ENCODE data around the gene TRABD2B.

TRABD2B gene

DNA sequence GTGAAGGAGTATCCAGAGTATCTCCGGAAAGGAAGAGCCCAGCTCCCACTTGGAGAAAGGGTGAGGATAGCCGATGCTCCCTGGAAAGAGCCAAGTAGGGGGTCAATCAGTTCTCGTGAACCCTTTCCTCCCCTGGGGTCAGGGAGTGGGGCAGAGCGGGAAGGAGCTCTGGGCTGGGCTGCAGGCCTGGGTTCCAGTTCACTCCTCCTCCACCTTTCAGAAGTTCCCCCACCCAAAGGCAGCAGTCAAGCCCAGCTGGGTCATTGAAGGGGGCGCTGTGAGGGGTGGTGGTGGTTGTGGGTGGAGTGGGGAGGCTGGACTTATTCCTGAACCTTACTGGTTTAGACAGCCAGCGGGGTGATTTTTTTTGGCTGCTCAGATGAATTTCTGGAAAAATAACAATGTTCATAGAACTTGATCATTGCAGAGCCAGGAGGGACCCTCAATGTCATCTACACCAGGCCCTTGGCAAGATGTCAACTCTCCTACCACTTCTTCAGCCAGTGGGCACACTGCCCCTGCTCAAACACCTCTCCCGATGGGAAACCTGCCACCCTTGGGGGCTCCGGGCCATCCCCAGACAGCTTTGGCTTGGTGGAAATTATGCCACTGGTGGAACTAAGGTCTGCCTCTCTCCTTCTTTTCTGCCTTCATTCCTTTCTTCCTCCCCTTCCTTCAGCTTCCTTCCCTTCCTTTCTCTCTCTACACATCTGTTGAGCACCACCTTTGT lies 235.8 kb downstream of the TRABD2B start:
- Histone ChIP-seq H3K79me2 (ENCODE audit: insufficient read depth, low read length) (no peaks in the 10 kb centered on the region), H3K27me3 (ENCODE audit: low read length) (no peaks in the 10 kb centered on the region), H3K9ac (ENCODE audit: low read length) (no peak overlapping the region), H3K27ac (ENCODE audit: low read depth, low read length) (no peak overlapping the region), H4K20me1 (ENCODE audit: low read depth, low read length) (no peaks in the 10 kb centered on the region), H3K4me2 (ENCODE audit: low read depth, low read length, poor library complexity, severe bottlenecking) (no peak overlapping the region), H3K9me3 (ENCODE audit: insufficient read depth, low read length) (no peaks in the 10 kb centered on the region), H3K4me3 (ENCODE audit: insufficient read depth, low read length, poor library complexity, severe bottlenecking) (no peak overlapping the region), H3K9me2 (replicated peaks; ENCODE audit: insufficient read depth, low read length) (no peaks in the 10 kb centered on the region), H3K36me3 (ENCODE audit: low read length) (no peaks in the 10 kb centered on the region), H2AFZ (ENCODE audit: low read depth, low read length, severe bottlenecking) (no peak overlapping the region), H3F3A (ENCODE audit: insufficient read depth) (no peaks in the 10 kb centered on the region)
- TF ChIP-seq CTCF (IDR thresholded peaks at IDR 0.05; ENCODE audit: insufficient read depth, low read length, poor library complexity, severe bottlenecking): no peak
- no peak for TF ChIP-seq EZH2phosphoT487 (conservative IDR thresholded peaks at IDR 0.05; ENCODE audit: low read length)

DNA sequence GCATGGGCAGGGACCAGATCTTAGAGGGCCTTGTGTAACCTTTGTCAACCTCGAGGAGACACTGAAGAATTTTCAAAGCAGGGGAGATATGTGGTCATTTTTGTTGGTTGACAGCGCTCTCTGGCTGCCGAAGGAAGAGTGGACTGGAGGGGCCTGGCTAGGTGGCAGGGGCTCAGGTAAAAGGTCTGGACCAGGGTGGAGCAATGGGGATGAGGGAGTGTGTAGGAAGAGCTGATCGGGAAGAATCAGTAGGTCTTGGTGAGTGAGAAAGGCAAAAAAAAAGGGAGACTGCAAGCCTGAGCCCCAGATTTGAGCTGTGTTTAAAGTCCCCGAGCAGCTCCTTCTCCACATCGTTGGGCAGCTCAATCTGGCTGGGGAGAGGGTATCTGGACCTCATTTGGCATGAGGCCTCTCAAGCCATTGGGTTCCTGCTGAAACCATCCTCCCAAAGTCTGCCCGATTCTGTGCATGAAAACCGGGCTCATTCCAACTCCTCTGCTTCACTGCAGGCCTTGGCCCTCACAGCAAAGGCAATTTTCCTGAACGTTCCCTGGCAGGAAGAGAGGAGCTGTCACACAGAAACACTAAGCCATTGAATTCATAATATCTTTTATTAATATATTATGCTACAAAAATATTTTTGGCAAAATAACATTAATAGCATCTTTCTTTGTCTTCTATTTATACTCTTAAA lies 237.1 kb downstream of the TRABD2B start:
- H3K4me2 ChIP-seq (ENCODE audit: low read depth, low read length, poor library complexity, severe bottlenecking): no peak overlapping the region
- no peaks in the 10 kb centered on the region for H3K79me2 ChIP-seq (ENCODE audit: insufficient read depth, low read length)
- H3K9me3 ChIP-seq (ENCODE audit: insufficient read depth, low read length): no peaks in the 10 kb centered on the region
- H3K36me3 ChIP-seq (ENCODE audit: low read length): no peaks in the 10 kb centered on the region
- no peak overlapping the region for H3K27ac ChIP-seq (ENCODE audit: low read depth, low read length)
- no peaks in the 10 kb centered on the region for H3K27me3 ChIP-seq (ENCODE audit: low read length)
- H4K20me1 ChIP-seq (ENCODE audit: low read depth, low read length): no peaks in the 10 kb centered on the region
- H3K4me3 ChIP-seq (ENCODE audit: insufficient read depth, low read length, poor library complexity, severe bottlenecking): no peak overlapping the region
- TF ChIP-seq EZH2phosphoT487 (conservative IDR thresholded peaks at IDR 0.05; ENCODE audit: low read length): no peak
- no peak for TF ChIP-seq CTCF (IDR thresholded peaks at IDR 0.05; ENCODE audit: insufficient read depth, low read length, poor library complexity, severe bottlenecking)
- no peaks in the 10 kb centered on the region for H3F3A ChIP-seq (ENCODE audit: insufficient read depth)
- H3K9me2 ChIP-seq (replicated peaks; ENCODE audit: insufficient read depth, low read length): no peaks in the 10 kb centered on the region
- H3K9ac ChIP-seq (ENCODE audit: low read length): no peak overlapping the region
- H2AFZ ChIP-seq (ENCODE audit: low read depth, low read length, severe bottlenecking): no peak overlapping the region

- no peaks in the 10 kb centered on the region for H4K20me1 ChIP-seq (ENCODE audit: low read depth, low read length)
- no peak overlapping the region for H3K4me2 ChIP-seq (ENCODE audit: low read depth, low read length, poor library complexity, severe bottlenecking)
- no peaks in the 10 kb centered on the region for H3K36me3 ChIP-seq (ENCODE audit: low read length)
- no peak overlapping the region for H3K4me3 ChIP-seq (ENCODE audit: insufficient read depth, low read length, poor library complexity, severe bottlenecking)
- no peaks in the 10 kb centered on the region for H3K9me3 ChIP-seq (ENCODE audit: insufficient read depth, low read length)
- H3K27me3 ChIP-seq (ENCODE audit: low read length): no peaks in the 10 kb centered on the region
- no peaks in the 10 kb centered on the region for H3K79me2 ChIP-seq (ENCODE audit: insufficient read depth, low read length)
- H3K9me2 ChIP-seq (replicated peaks; ENCODE audit: insufficient read depth, low read length): no peaks in the 10 kb centered on the region
- no peaks in the 10 kb centered on the region for H3F3A ChIP-seq (ENCODE audit: insufficient read depth)
- H3K9ac ChIP-seq (ENCODE audit: low read length): no peak overlapping the region
- TF ChIP-seq CTCF (IDR thresholded peaks at IDR 0.05; ENCODE audit: insufficient read depth, low read length, poor library complexity, severe bottlenecking) (no peak), EZH2phosphoT487 (conservative IDR thresholded peaks at IDR 0.05; ENCODE audit: low read length) (no peak)
- H2AFZ ChIP-seq (ENCODE audit: low read depth, low read length, severe bottlenecking): no peak overlapping the region
- H3K27ac ChIP-seq (ENCODE audit: low read depth, low read length): no peak overlapping the region
Observed at GRCh38 chr1:47759251-47759935, 237.8 kb downstream of the TRABD2B start.
